HFF-Myc (cell line): ENCODE results near the gene PGPEP1.

Experiments
- DNase-seq: peaks from one replicate; pipeline ENCODE4 v3.0.0-alpha.2; 2011; ENCODE audit warnings: low read depth; ENCODE audit errors: extremely low read depth
- H3K4me3 ChIP-seq: replicated peaks from 2 replicates; pipeline ENCODE4 v1.5.1; 2011; ENCODE audit warnings: low read depth, mild to moderate bottlenecking, control low read depth, low read length
- TF ChIP-seq, protein P1 (sequence below): IDR thresholded peaks from 2 replicates; pipeline ENCODE4 v1.5.1; 2012; ENCODE audit warnings: mild to moderate bottlenecking, low read depth, low read length, control low read depth; ENCODE audit errors: missing control alignments

PGPEP1 gene

DNA sequence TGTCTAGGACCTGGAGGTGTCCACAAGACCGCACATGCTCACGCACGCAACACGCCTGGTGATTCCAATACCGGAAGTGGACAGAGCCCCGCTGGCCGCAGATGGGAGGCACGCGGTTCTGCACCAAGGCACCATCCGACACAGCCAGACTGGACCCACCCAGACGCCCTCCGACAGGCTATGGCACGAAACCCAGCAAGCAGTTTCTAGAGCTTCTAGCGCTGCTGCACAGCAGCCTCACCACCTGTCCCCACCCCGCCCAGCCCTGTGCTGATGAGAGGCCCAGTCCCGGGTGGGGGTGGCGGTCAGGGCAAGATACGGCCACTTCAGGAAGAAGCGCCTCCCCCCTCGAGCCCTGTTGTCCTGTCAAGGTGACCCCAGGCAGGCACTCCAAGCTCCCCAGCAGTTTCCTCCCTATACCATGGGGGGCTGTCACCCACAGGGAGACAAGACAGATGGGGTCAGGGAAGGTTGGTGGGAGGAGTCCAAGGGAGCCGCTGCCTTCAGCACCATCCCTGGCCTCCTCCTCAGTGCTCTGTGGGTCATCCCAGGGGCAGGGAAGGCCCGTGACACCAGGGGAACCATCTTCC, 28.8 kb upstream of the PGPEP1 start:
- TF ChIP-seq, protein P1, sequence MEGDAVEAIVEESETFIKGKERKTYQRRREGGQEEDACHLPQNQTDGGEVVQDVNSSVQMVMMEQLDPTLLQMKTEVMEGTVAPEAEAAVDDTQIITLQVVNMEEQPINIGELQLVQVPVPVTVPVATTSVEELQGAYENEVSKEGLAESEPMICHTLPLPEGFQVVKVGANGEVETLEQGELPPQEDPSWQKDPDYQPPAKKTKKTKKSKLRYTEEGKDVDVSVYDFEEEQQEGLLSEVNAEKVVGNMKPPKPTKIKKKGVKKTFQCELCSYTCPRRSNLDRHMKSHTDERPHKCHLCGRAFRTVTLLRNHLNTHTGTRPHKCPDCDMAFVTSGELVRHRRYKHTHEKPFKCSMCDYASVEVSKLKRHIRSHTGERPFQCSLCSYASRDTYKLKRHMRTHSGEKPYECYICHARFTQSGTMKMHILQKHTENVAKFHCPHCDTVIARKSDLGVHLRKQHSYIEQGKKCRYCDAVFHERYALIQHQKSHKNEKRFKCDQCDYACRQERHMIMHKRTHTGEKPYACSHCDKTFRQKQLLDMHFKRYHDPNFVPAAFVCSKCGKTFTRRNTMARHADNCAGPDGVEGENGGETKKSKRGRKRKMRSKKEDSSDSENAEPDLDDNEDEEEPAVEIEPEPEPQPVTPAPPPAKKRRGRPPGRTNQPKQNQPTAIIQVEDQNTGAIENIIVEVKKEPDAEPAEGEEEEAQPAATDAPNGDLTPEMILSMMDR = no peak
- DNase-seq = no peak

DNA sequence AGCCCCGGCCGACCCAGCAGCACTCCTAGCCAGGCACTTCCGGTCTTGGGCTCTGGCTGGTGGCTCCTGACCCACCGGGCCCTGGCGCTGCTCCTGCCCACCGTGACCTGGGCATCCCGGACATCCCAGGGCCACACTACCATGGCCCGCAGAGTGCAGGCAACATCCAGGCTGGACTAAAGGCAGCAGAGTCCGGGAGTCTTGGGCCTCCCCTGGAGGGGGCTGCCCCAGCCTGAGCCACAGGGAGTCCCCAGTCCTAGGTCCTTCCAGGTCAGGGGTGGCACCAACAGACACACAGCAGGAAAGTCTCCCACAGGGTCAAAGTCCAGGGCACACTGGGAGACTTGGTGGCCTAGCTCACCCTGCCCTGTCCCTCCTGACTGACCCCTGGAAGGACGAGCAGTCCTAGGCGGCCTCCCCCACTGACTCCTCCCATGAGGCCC, 28.3 kb upstream of the PGPEP1 start:
- DNase-seq = no peak
- no peak overlapping the region for H3K4me3 ChIP-seq
- TF ChIP-seq, protein P1 = no peak

More for the DNA sequence above, 28.8 kb upstream of the PGPEP1 start:
- no peak overlapping the region for H3K4me3 ChIP-seq

DNA sequence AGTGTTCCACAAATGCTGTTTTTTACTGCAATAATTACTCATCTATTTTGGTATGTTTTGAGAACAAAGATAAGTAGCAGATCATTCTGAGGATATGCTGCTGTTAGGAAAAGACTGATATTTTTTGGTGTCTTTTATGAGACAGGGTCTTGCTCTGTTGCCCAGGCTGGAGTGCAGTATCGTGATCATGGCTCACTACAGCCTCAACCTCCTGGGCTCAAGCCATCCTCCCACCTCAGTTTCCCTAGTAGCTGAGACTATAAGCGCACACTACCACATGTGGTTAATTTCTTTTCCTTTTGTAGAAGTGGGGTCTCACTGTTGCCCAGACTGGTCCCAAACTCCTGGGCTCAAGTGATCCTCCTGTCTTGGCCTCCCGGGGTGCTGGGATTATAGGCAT, 27.0 kb upstream of the PGPEP1 start:
- DNase-seq = no peak
- TF ChIP-seq, protein P1 = no peak
- no peak overlapping the region for H3K4me3 ChIP-seq

- TF ChIP-seq, protein P1 = no peak
- no peak overlapping the region for H3K4me3 ChIP-seq
- no peak for DNase-seq
Measured at GRCh38 chr19:18317961-18318800, 22.2 kb upstream of the PGPEP1 start.

GRCh38 chr19:18319591-18320135, 20.7 kb upstream of the PGPEP1 start:
- no peak overlapping the region for H3K4me3 ChIP-seq
- TF ChIP-seq, protein P1 = no peak
- no peak for DNase-seq

DNA sequence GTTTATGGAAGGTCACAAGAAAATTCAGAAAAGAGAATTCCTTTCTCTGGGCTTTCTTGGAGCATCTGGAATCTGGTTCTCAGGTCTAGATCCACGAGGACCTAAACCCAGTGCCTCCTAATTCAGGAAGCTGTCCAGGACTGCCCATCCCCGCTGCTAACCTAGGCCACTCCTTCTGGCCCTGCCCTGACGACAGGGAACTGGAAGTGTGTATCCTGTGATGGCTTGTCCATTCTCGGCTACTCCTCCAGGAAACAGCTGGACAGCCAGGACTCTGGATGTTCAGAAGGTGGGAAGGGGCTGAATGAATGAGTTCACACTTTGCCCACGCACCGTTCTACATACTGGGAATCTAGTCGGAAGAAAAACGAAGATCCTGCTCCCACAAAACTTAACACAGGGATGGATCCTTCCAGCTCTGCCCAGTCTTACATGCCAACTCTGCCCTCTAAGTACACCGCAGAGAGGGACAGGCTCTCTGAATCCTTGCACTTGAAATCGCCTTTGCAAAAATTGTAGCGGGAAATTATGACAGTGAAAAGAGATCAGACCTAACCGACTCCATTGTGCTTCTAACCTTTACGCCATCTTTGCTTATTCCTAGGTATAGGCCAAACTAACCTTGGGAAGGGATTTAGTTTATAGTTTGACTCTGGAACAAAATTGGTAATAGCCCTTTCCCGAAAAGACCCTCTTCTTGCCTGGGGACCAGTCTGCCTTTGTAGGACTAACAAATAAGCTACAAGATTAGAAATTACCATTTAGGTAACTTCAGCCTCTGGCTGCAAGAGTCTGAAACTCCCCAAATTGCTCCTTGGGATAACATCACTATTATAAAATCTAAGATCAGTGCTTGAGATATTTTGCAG, 19.3 kb upstream of the PGPEP1 start:
- no peak for DNase-seq
- TF ChIP-seq, protein P1 = no peak

More for the DNA sequence above, 19.3 kb upstream of the PGPEP1 start:
- peak overlapping the region; percentile 74 for H3K4me3 ChIP-seq
